ENCODE measurements around the gene GAL3ST3. TPM values are rescaled to one million over a fixed set of nuclear protein-coding genes. Genes with fewer than 3 reads are reported as not detected.
A peak's percentile ranks its signal among the peaks of the same experiment; 100 is the strongest.

Gene GAL3ST3
- total and polyA plus RNA-seq, 7 donors: 0.03 to 0.36 TPM; not detected in 5

- Histone ChIP-seq H3K4me3 (no peak overlapping the region), H3K27ac (peak overlapping the region; percentile 46), H3K27me3 (ENCODE audit: insufficient read depth in 3 of 3, low read length in 2 of 3) (no peaks in the 10 kb centered on the region), H3K4me1 (peaks cover 21% of the 10 kb centered on the region), H3K9me3 (no peaks in the 10 kb centered on the region), H3K36me3 (ENCODE audit: insufficient read depth in 1 of 2, low read depth in 1 of 2) (peaks cover 0 to 32% of the 10 kb centered on the region in 2 donors)
- DNase-seq (no peak), ATAC-seq (no peak)
- TF ChIP-seq CTCF (IDR thresholded peaks at IDR 0.05): no peak
- intact Hi-C loops (cut with DNase I): no loop called here
- 53 to 68% (median 58%) methylated on average over 4 of the region's 4 CpGs for WGBS, 3 donors
Observed at GRCh38 chr11:66006891-66007176, 42.1 kb downstream of the GAL3ST3 start.

- intact Hi-C loops (cut with DNase I): no loop called here
- no peaks in the 10 kb centered on the region for H3K27me3 ChIP-seq (ENCODE audit: insufficient read depth in 3 of 3, low read length in 2 of 3)
- WGBS, 3 donors: 84 to 86% (median 86%) methylated on average over 12 to 13 of the region's 13 CpGs
- H3K27ac ChIP-seq: peak overlapping the region; percentile 46
- peaks cover 21% of the 10 kb centered on the region for H3K4me1 ChIP-seq
- no peaks in the 10 kb centered on the region for H3K9me3 ChIP-seq
- H3K4me3 ChIP-seq: no peak overlapping the region
- DNase-seq (no peak), ATAC-seq (no peak)
- H3K36me3 ChIP-seq (ENCODE audit: insufficient read depth in 1 of 2, low read depth in 1 of 2): peaks cover 0 to 32% of the 10 kb centered on the region in 2 donors
- TF ChIP-seq CTCF (IDR thresholded peaks at IDR 0.05): no peak
Observed at GRCh38 chr11:66006134-66006890, 42.6 kb downstream of the GAL3ST3 start.

GRCh38 chr11:66004186-66004585 lies 44.8 kb downstream of the GAL3ST3 start:
- no peak for TF ChIP-seq CTCF (IDR thresholded peaks at IDR 0.05)
- Histone ChIP-seq H3K27ac (peak overlapping the region; percentile 96), H3K4me3 (peak overlapping the region; percentile 8), H3K27me3 (ENCODE audit: insufficient read depth in 3 of 3, low read length in 2 of 3) (no peaks in the 10 kb centered on the region), H3K36me3 (ENCODE audit: insufficient read depth in 1 of 2, low read depth in 1 of 2) (peaks cover 0 to 45% of the 10 kb centered on the region in 2 donors), H3K4me1 (peaks cover 34% of the 10 kb centered on the region), H3K9me3 (no peaks in the 10 kb centered on the region)
- intact Hi-C loops (cut with DNase I): loop anchor here in 1 of 2 donors (5.0 kb wide), 1 partner anchor 42 kb away; the partner anchor contains the start of gene SART1
- DNase-seq: no peak
- WGBS, 3 donors: 78 to 92% (median 83%) methylated on average over 4 of the region's 4 CpGs
- ATAC-seq: no peak

GRCh38 chr11:66003291-66003690 lies 45.7 kb downstream of the GAL3ST3 start:
- Histone ChIP-seq H3K27me3 (ENCODE audit: insufficient read depth in 3 of 3, low read length in 2 of 3) (no peaks in the 10 kb centered on the region), H3K9me3 (no peaks in the 10 kb centered on the region), H3K4me3 (peak overlapping the region; percentile 74), H3K36me3 (ENCODE audit: insufficient read depth in 1 of 2, low read depth in 1 of 2) (peaks cover 0 to 54% of the 10 kb centered on the region in 2 donors), H3K27ac (peak overlapping the region; percentile 96), H3K4me1 (peaks cover 34% of the 10 kb centered on the region)
- DNase-seq (no peak), ATAC-seq (no peak)
- 49 to 70% (median 51%) methylated on average over 6 of the region's 6 CpGs for WGBS, 3 donors
- no peak for TF ChIP-seq CTCF (IDR thresholded peaks at IDR 0.05)
- intact Hi-C loops (cut with DNase I): loop anchor here in 1 of 2 donors (5.0 kb wide), 1 partner anchor 41 kb away; the partner anchor contains the start of gene SART1
